Measurements from ENCODE around the gene SPRR2G. TPM values are rescaled to one million over a fixed set of nuclear protein-coding genes. Genes with fewer than 3 reads are reported as not detected.
"Not testable (repeated sequence)": the region's sequence is repeated elsewhere in the genome, so short reads cannot be mapped to it uniquely, and the experiment has no call there.

Gene SPRR2G
- total and polyA plus RNA-seq, 9 donors: not detected

DNA sequence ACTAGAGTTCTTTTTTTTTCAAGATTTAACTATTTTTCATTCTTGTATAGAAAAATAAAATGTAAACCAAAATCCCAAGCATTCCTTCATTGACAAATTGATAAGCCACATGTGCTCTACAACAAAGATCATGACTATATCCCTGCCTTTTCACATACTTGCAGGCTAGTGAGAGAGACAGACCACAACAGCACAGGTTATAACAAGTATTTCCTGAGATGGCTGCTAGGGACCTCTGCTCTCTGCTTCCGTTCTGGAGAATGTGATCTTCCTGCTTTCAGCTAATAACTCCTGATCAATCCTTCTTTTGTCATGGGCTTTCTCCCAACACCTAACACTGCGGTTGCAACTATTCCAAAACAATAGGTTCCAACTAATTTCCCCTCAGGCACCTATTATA, 23.4 kb downstream of the SPRR2G start:
- WGBS, 3 donors: 82 to 91% (median 90%) methylated on average over 2 of the region's 2 CpGs
- no peaks in the 10 kb centered on the region for H3K9me3 ChIP-seq
- H3K4me1 ChIP-seq (ENCODE audit: insufficient read depth): peaks cover 8% of the 10 kb centered on the region
- H3K4me3 ChIP-seq: no peak overlapping the region
- H3K36me3 ChIP-seq: no peaks in the 10 kb centered on the region
- intact Hi-C loops (cut with DNase I): no loop called here
- H3K27me3 ChIP-seq: no peaks in the 10 kb centered on the region
- no peak overlapping the region for H3K27ac ChIP-seq
- DNase-seq: no peak
- TF ChIP-seq CTCF (IDR thresholded peaks at IDR 0.05): no peak
- no peak for TF ChIP-seq POLR2A (IDR thresholded peaks at IDR 0.05)
- no peak for TF ChIP-seq EP300 (IDR thresholded peaks at IDR 0.05)

GRCh38 chr1:153125536-153125935, 25.2 kb downstream of the SPRR2G start:
- TF ChIP-seq CTCF (IDR thresholded peaks at IDR 0.05): no peak
- TF ChIP-seq POLR2A (IDR thresholded peaks at IDR 0.05): no peak
- no peak for TF ChIP-seq EP300 (IDR thresholded peaks at IDR 0.05)
- Histone ChIP-seq H3K27me3 (no peaks in the 10 kb centered on the region), H3K4me3 (no peak overlapping the region), H3K9me3 (no peaks in the 10 kb centered on the region), H3K36me3 (no peaks in the 10 kb centered on the region), H3K4me1 (ENCODE audit: insufficient read depth) (peaks cover 3% of the 10 kb centered on the region), H3K27ac (no peak overlapping the region)
- intact Hi-C loops (cut with DNase I): no loop called here
- DNase-seq: no peak
- 96 to 100% (median 100%) methylated on average over 1 of the region's 1 CpG for WGBS, 3 donors

- H3K9me3 ChIP-seq; H3K27me3 ChIP-seq; H3K4me3 ChIP-seq; intact Hi-C loops (cut with DNase I); H3K4me1 ChIP-seq (ENCODE audit: insufficient read depth); H3K36me3 ChIP-seq; H3K27ac ChIP-seq; DNase-seq: not testable (repeated sequence)
- 83% methylated on average over 8 of the region's 8 CpGs for WGBS, 3 donors
Measured at GRCh38 chr1:153123793-153124192, 26.9 kb downstream of the SPRR2G start.

GRCh38 chr1:153122831-153123421, 27.8 kb downstream of the SPRR2G start:
- intact Hi-C loops (cut with DNase I): no loop called here
- Histone ChIP-seq H3K36me3 (no peaks in the 10 kb centered on the region), H3K27ac (peak overlapping the region in 1 of 2 donors; percentile 56), H3K4me3 (no peak overlapping the region), H3K9me3 (no peaks in the 10 kb centered on the region), H3K27me3 (no peaks in the 10 kb centered on the region), H3K4me1 (ENCODE audit: insufficient read depth) (peaks cover 3% of the 10 kb centered on the region)
- DNase-seq: peak; percentile 62 to 76 (median 71)
- WGBS, 3 donors: 15 to 31% (median 18%) methylated on average over 3 of the region's 3 CpGs
- TF ChIP-seq POLR2A (IDR thresholded peaks at IDR 0.05): no peak
- TF ChIP-seq CTCF (IDR thresholded peaks at IDR 0.05): no peak
- no peak for TF ChIP-seq EP300 (IDR thresholded peaks at IDR 0.05)

- intact Hi-C loops (cut with DNase I): no loop called here
- H3K36me3 ChIP-seq: no peaks in the 10 kb centered on the region
Measured at GRCh38 chr1:153120945-153121344, 29.7 kb downstream of the SPRR2G start.

More at GRCh38 chr1:153120945-153121344, 29.7 kb downstream of the SPRR2G start:
- H3K4me1 ChIP-seq (ENCODE audit: insufficient read depth): peaks cover 3% of the 10 kb centered on the region
- H3K9me3 ChIP-seq: no peaks in the 10 kb centered on the region
- no peak for DNase-seq
- no peak overlapping the region for H3K27ac ChIP-seq
- TF ChIP-seq EP300 (IDR thresholded peaks at IDR 0.05) (no peak), POLR2A (IDR thresholded peaks at IDR 0.05) (no peak), CTCF (IDR thresholded peaks at IDR 0.05) (no peak)
- H3K27me3 ChIP-seq: no peaks in the 10 kb centered on the region
- H3K4me3 ChIP-seq: no peak overlapping the region

All from ovary (tissue), 9 donors.